SK-N-MC (cell line): Measurements from ENCODE around the gene MCU.

Experiments
- EZH2 ChIP-seq: fragments of 200-600 bp; sonication (generic); IDR thresholded peaks from one replicate; pipeline ENCODE4 v1.6.1; 2017; ENCODE audit warnings: antibody characterized with exemption
- FOXP2 ChIP-seq: optimal IDR thresholded peaks from 2 replicates; pipeline ENCODE3; 2011; ENCODE audit warnings: mild to moderate bottlenecking, moderate library complexity; ENCODE audit not compliant: insufficient read depth; ENCODE audit errors: extremely low read length, control extremely low read depth
- POLR2AphosphoS5 ChIP-seq: IDR thresholded peaks from 2 replicates; pipeline ENCODE4 v1.6.1; 2012; ENCODE audit warnings: mild to moderate bottlenecking, low read depth, low read length, borderline replicate concordance

- TF ChIP-seq POLR2AphosphoS5 (no peak), EZH2 (no peak), FOXP2 (no peak)
Measured at GRCh38 chr10:72802763-72803505, 111.0 kb downstream of the MCU start.
